Esophagus mucosa (tissue), 1 donor: ENCODE data around the gene ADAM8. TPM values are rescaled to one million over a fixed set of nuclear protein-coding genes. Genes with fewer than 3 reads are reported as not detected.
"Not testable (repeated sequence)": the region's sequence is repeated elsewhere in the genome, so short reads cannot be mapped to it uniquely, and the experiment has no call there.

Experiments used
- ATAC-seq: fragments of 200-7000 bp; cut with Tn5 transposase; one replicate; pipeline ENCODE4 v1.9.1; 2020
- total RNA-seq: library from RNA; stranded (reverse); gene quantifications from one replicate; pipeline ENCODE4 v1.2.4, GENCODE V29; 2023
- donor health status: DM: yes; HTN: yes; CAD: no.

ADAM8 gene
- total RNA-seq, 1 donor from 2014 or later, result 2.5 TPM

DNA sequence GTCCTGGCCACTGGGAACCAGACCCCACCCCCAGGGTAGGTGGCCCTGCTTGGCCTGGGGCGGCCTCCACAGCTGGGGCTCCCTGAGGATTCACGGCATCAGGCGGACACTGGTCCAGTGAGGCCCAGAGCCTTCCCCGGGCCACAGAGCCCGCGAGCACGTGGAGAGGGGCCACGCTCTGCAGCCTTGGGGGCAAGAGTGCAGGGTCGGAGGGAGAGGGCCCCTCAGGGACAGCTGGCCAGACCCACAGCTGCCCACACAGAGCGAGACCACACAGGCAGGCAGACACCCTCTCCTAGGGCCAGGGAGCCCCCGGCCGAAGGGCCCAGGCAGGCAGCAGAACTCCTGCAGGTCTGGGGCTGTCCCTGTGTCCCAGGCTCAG lies 28.3 kb downstream of the ADAM8 start:
- ATAC-seq, result no peak

DNA sequence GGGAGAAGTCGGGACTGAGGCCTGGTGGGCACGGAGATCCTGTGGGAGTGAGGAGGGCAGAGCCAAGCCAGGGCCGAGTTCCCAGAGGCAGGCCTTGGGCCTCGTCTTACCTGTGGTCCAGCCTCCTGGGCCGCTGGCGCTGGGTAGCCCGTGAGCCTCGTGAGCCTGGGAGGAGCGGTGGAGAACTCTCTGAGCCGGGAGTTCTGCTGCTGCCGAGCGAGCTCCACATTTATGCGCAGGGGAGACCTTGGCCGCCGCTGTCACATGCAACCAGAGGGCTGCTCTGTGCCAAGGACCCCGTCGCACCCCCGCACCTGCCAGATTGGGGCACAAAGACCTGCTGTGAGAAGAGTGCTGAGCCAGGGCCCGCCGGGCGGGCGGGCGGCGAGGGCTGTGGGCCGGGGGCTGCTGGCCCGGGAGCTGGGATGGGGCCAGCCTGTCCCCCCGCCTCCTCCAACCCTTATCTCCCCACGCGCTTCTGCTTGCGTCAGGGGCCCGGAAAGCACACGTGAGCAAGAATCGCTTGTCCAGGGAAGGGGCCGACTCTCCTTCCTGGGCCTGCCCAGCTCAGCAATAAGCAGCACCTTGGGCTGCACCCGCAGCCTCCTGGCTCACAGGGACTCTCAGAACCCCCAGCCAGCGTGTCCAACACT lies 28.9 kb downstream of the ADAM8 start:
- ATAC-seq, result no peak

DNA sequence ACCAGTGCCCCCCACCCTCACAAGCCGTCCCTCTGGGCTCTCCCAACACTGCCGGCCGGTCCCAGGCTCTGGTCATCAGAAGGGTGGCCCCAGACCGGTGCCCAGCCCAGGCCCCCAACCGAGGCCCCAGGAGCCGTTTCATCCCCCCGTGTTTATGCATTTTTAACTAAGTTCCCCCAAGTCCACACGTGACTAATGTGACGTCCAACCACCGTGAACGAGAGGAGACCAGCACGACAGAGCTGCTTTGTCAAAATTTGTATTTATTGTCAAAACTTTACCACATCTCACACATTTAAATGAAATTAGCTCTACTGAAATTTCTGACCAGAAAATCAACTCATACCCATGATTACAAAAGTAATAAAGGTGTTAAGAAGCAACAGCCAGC lies 30.4 kb downstream of the ADAM8 start:
- ATAC-seq, result no peak

DNA sequence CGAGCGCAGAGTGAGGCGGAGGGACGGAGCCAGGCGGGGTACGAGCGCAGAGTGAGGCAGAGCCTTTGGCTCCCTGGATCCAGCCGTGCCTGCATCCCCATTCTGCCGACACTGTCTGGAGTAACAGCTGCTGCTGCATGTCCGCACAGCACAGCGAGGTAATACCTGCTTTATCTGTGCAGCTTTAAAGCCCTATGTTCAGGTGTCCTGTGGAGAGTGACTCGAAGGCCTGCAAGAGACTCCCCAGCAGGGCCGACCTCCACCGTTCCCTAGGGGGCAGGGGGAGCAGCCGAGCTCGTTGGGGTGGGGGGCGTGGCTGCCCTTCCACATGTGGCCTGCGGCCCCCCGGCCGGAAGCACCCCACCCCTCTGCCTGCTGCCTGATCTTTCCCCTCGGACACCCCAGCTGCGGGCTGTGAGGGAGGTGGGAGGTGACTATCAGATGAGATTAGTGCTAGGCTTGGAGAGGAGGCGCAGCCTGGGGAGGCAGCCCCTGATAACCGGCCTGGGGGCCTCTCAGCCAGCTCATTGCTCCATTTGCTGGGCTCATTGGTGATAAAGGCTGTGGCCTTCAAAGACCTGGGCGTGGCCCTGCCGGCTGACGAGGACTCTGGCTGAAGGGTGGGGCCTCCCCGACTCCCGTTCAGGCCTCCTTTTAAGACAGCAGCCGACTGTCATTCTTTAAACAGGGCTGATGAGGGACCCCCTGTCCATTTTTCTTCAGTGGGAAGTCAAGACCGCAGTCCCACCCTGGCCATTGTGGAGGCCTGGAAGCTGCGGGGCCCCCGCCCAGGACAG lies 31.0 kb downstream of the ADAM8 start:
- ATAC-seq, result no peak

DNA sequence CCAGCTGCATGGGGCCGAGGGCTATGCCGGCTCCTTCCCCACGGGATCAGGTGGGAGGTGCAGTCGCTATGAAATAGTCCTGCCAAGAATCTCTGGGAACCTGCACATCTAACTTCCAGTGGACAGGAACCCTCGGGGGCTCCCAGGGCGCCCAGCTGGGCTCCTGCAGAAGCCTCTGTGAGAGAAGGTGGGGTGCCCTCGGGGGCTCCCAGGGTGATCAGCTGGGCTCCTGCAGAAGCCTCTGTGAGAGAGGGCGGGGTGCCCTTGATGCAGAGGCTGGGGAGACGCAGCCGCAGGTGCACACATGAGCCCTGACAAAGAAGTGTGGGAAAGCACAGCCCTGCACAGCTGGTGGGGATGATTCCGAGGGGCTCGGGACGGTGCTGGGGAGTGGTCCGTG lies 33.1 kb downstream of the ADAM8 start:
- ATAC-seq, result no peak

DNA sequence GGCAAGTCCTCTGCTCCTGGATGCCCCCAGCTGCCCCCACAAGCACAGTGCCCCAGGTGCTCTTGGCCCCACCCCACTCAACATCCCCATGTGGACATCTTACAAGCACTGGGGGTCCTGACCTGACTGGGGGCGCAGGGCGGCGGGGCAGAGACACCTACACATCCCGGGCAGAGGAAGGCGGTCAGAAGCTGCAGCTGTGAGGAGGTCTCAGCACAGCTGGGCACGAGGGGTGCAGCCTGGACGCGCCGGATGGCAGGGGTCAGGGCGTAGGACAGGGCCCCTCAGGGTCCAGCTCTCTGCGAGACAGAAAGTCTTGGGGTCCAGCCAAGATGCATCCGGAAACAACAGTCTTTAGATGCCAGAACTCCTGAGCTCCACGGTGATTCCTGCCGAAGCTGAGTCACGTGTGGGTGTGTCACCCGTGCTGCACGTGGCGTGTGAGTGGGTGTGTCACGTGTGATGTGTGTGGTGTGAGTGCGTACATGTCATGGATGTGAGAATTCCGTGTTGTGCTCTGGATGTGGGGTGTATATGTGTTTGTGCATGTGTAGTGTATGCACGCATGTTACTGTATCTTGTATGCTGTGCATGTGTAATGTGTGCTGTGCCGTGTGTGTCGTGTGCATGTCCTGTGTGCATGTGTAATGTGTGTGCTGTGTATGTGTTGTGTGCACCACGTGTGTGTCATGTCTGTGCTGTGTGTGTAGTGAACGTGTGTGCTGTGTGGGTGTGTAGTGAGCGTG lies 33.9 kb downstream of the ADAM8 start:
- ATAC-seq, result no peak

DNA sequence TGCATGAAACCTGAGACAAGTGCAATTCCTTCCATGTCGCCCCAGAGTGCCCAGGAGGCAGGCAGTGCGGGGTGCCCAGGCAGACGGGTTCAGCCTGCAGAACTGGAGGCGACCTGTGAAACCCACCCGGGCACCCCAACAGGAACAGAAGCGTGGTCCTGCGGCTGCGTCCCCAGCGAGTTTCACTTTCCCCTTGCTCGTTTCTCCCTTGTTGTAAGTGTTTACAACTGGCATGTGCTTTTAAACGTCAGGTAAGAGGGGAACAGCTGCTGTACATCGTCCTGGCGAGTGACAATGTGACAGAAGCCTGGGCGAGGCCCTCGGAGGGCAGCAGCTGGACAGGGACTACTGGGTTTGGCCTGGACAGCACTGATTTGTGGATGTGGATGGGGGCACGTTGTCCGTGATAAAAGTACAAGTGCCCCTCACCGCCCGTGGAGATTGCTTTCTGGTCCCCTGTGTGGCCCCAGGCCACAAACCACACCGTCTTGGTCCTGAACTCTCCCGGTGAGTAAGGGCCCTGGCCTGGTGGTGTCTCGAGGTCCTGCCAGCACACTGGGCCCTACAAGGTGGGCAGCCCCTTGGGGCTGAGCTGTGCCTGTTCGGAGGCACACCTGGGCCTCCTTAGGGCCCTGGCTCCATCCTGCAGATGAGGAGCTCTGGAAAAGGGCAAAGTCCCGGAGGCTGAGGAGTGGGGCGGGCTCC lies 35.0 kb downstream of the ADAM8 start:
- ATAC-seq, result no peak

DNA sequence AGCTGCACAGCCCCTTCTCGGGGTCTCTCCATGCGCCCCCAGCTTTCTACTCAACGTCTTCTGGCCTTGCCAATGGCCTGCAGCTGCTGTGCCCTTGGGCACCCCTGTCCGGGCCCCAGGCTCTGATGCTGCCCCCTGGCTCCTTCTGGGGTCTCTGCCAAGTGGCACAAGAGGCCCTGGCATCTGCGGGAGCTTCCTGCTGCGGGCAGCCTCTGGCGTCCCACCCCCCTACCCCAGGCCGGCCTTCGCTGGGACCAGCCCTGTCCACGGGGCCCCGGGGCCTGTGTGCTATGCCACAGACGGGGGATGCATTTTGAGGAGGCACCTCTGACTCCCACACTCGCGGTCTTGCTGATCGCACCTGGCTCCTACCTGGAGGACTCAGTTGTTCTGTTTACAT lies 36.7 kb downstream of the ADAM8 start:
- no peak for ATAC-seq

DNA sequence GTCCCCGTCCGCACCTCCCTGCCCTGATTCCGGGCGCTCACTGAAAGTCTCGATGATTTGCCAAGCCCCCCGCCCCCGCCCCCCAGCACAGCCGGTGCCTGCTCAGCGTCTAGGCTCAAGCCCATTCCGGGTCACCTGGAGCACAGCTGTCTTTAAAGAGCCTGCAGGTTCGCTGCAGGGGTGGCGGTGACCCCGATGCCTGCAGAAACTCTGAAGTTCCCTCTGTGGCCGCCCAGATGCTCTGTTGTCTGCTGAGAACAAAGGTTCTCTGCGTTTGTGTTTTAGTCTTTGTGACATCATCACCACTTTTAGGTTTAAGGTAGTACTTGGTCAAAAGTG lies 38.2 kb downstream of the ADAM8 start:
- no peak for ATAC-seq

DNA sequence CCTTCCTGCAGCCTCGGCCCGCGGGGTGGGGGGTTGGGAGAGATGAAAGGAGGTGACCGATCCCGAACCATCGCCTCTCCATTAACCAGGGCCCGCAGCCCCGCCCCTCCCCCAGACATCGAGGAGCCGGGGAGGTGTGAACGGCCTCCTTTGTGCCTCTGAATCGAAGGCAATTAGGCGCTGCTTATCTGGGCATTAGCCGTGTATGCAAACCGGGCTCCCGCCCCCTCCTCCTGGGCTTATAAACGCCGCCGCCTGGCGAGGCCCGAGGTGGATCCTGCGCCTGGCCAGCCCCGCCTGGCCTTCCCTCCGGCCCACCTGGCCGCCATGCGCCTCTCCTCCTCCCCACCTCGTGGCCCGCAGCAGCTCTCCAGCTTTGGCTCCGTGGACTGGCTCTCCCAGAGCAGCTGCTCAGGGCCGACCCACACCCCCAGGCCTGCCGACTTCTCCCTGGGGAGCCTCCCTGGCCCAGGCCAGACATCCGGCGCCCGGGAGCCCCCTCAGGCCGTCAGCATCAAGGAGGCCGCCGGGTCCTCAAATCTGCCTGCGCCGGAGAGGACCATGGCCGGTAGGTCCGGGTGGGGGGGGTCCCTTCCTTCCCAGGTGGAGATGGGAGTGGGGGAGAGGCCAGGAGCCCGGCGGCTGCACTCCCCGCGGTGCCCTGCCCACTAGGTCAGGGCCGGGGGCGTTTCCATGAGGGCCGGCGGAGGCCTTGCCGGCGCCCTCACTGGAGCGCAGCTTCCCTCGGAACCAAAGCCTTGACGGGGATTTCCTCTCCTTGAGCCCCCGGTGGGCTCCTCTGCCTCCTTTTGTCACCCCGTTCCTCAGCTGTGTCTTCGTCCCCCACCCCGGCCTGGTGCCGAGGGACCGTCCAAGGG lies 38.8 kb downstream of the ADAM8 start, which contains the start of gene VENTX:
VENTX (plus strand) TSS at position 268 of the 878 bp plus-strand sequence; CDS start at position 328, 60 bp downstream.
- no peak for ATAC-seq

DNA sequence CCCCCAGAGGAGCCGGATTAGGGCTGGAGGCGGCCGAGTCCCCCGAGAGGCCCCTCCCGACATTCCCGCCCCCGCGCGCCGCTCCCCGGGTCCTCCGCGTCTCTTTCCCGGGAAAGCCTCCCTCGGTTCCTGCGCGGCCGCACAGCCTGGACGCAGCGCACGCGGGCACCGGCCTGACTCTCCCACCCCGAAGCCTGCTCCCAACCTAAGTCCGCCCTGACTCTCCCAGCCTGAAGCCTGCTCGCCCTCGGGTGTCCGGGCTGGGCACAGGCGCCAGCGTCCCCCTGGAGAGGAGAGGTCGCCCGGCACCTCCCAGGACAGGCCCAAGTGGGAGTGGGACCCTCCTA lies 39.5 kb downstream of the ADAM8 start:
- no peak for ATAC-seq

DNA sequence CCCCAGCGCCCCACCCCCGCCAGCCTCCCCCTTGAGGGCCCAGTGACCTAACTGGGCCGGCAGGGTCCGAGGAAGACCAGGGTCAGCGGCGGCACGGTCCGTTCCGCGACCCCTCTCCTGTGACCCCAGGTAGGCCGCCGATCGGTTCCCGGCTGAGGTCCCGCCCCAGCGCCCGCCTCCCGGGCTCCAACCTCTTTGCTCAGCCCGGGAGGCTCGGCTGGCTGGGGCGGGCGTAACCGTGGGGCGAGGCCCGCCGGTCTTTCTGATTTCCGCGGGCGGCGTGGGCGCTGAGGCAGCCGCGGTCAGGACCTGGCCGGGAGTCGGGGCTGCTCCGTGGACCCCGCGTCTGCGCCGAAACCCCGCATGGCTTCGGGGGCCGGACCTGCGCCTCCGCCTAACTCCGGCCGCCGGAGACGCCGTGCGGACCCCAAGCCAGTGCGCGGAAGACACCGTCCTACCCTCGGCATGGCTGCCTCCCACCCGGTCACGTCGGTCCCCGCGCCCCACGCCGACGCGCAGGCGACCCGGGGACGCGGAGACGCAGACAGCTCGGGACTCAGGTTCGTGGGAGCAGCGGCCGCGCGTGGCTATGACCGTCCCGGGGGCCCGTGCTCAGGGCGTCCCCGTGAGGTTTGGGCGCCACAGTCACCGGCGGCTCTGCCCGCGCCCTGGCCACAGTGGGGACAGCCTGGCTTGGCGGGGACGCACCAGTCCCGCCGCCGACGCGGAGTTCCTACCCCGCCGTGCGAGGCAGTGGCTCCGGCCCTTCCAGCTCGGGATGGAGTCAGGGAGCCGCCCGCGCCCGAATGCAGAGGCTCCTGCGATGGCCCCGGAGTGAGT lies 40.0 kb downstream of the ADAM8 start:
- ATAC-seq, result peak; percentile 16

DNA sequence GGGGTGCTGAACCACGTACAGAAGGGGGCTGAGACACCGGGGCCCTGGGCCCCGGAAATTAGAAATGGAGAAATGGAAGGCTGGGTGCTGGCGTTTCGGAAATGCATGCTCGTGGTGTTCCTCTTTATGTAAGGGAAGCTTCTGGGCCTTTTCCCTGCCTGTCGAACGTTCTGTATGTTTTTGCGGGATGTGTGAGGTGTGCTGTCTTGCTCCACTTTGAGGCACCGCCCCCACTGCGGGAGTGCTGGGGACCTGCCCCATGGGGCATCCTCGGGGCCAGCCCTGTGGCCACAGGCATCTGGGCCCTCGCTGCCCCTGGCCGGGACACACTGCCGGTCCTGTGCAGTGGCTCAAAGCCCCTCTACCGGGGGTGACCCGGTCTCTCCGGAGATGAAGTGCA lies 40.7 kb downstream of the ADAM8 start:
- no peak for ATAC-seq

DNA sequence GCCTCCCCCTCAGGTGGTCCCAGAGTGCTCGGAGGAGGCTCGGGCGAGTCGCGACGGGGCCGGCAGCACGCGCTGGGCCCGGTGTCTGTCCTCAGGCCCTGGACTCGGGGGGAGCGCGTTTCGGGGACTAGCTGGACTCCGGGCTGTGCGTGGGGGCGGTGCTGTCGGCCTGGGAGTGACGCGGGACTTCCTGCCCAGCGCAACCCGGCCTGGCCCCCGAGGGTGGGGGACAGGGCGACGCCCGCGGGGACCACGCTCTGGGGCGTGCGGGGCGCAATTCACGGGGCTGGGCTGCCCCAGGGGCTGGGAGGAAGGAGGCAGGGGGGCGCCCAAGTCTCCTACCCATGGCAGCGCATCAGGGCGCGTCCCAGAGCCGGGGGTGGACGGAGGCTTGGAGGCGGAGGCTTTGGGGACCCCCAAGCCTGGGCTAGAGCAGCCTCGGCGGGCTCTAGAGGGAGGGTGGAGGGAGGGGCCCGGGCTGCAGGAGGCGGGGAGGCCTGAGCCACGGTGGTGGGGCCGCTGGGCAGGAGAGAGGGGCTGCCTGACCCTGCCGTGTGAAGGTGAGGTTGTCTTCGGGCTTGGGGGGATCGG lies 41.3 kb downstream of the ADAM8 start:
- ATAC-seq, result no peak

DNA sequence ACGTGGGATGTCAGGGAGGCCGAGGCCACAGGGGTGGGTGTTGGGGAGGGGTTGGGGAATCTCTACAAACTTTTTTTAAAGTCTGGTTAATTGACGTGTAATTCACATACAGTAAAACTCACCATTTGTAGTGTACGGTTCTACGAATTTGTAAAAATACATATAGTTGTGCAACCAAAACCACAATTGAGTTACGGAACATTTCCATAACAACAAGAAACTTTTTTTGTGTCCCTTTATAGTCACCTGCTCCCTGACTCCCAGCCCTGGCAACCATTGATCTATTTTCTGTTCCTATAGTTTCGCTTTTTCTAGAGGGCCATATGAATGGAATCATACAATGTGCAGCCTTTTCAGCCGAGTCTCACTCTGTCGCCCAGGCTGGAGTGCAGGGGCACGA lies 41.9 kb downstream of the ADAM8 start:
- ATAC-seq, result not testable (repeated sequence)

DNA sequence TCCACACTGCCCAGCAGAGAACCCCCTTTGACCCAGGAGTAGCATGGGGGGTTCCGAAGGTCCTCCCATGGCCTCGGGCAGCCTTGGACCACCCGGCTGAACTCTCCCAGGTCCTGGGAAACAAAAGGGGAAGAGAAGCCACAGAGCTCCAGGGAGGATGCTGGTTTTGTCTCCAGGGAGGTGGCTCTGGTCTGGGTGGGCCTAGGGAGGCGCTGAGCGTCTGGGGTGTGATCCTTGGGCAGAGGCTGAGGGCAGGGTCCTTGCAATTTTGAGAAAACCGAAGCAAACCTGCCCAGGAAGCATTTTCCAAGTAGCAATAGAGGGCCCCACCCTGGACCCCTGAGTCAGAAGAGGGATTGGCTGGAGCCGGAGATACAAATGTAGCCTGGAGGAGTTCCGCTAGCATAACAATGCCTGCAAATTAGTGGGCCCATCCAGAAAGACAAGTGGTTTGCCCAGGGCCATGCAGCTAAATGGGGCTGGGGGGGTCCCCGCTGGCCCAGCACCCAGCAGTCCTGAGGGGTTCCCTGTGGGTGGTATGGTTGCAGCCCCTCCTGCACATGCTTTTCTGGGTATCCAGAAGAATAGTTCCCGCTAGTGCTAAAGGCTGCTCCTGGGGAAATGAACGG lies 44.6 kb downstream of the ADAM8 start:
- no peak for ATAC-seq

DNA sequence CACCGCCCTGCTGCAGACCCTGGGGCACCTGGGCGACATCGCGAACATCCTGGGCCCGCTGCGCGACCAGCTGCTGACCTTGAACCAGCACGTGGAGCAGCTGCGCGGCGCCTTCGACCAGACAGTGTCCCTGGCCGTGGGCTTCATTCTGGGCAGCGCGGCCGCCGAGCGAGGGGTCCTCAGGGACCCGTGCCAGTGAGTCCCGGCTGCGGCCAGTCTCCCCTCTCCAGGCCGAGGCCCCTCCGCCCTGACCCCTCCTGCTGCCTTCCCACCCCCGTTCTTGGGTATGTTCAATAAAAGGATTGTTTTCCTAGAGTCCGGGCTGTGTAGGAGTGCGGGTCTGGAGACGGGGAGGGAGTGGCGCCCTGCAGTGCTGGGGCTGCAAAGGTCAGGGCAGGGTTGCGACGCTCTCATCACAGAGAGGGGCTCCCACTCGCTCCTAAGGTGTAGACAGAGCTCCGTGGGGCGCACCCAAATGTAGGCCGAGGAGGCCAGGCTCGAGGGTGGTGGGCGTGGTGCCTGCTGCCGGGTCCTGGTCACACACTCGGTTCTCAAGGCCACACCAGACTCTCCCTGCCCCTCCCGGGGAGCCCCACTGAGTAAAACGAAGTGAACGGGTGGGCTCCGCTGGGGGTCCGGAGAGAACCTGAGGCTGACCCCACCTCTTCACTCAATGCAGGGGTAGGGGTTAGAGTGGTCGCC lies 45.3 kb downstream of the ADAM8 start:
- no peak for ATAC-seq

DNA sequence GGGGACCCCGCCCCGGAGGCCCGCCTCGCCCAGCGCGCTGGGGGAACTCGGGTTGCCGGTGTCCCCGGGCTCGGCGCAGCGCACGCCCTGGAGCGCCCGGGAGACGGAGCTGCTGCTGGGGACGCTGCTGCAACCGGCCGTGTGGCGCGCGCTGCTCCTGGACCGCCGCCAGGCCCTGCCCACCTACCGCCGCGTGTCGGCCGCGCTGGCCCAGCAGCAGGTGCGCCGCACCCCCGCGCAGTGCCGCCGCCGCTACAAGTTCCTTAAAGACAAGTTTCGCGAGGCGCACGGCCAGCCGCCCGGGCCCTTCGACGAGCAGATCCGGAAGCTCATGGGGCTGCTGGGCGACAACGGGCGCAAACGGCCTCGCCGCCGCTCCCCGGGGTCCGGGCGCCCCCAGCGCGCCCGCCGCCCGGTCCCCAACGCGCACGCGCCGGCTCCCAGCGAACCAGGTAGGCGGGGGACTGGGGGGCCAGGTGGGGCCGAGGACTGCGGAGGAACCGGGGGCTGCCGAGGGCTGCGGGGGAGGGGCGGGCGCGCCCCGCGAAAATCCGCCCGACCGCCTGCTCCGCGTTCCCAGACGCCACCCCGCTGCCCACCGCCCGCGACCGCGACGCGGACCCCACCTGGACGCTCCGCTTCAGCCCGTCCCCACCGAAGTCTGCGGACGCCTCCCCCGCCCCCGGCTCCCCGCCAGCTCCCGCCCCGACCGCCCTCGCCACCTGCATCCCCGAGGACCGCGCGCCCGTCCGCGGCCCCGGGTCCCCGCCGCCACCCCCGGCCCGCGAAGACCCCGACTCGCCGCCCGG lies 46.1 kb downstream of the ADAM8 start:
- no peak for ATAC-seq

DNA sequence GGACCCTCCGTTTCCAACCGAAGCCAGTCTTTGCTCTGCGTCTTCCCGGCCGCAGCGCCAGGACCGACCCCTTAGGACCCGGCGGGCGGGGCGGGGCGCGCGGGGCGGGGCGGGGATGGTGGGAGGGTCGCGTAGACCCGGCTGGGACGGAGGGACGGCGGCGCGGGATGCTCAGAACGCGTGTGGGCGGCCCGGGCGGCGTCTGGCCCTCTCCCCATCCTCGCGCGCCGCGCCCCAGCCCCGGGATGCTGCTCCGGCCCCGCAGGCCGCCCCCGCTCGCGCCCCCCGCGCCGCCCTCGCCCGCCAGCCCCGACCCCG lies 46.7 kb downstream of the ADAM8 start, which contains the start of gene UTF1:
UTF1 (plus strand) TSS at position 174 of the 318 bp plus-strand sequence; CDS start at position 246, 72 bp downstream.
- no peak for ATAC-seq
